Measurements from ENCODE around the gene MYMX.
"Not testable (repeated sequence)": the region's sequence is repeated elsewhere in the genome, so short reads cannot be mapped to it uniquely, and the experiment has no call there.

MYMX gene

GRCh38 chr6:44225579-44226325 is 9.0 kb downstream of the MYMX start:
- no peaks in the 10 kb centered on the region for H3K36me3 Mint-ChIP-seq (ENCODE audit: insufficient read depth)
- no peaks in the 10 kb centered on the region for H3K27me3 Mint-ChIP-seq
- DNase-seq (no peak), ATAC-seq (replicated peaks) (no peak)
- no peak overlapping the region for H3K27ac Mint-ChIP-seq
- peaks cover 15 to 20% of the 10 kb centered on the region in 2 donors for H3K4me1 Mint-ChIP-seq (ENCODE audit: low read depth in 2 of 2)
- H3K9me3 Mint-ChIP-seq = no peaks in the 10 kb centered on the region
- H3K4me3 Mint-ChIP-seq = no peak overlapping the region

GRCh38 chr6:44226368-44227147 is 9.8 kb downstream of the MYMX start:
- no peak overlapping the region for H3K27ac Mint-ChIP-seq
- H3K9me3 Mint-ChIP-seq = no peaks in the 10 kb centered on the region
- no peak for ATAC-seq (replicated peaks)
- no peaks in the 10 kb centered on the region for H3K27me3 Mint-ChIP-seq
- no peak overlapping the region for H3K4me3 Mint-ChIP-seq
- H3K4me1 Mint-ChIP-seq (ENCODE audit: low read depth in 2 of 2) = peaks cover 15 to 19% of the 10 kb centered on the region in 2 donors
- H3K36me3 Mint-ChIP-seq (ENCODE audit: insufficient read depth) = no peaks in the 10 kb centered on the region
- no peak for DNase-seq

GRCh38 chr6:44227148-44227793 is 10.5 kb downstream of the MYMX start:
- peaks cover 15 to 16% of the 10 kb centered on the region in 2 donors for H3K4me1 Mint-ChIP-seq (ENCODE audit: low read depth in 2 of 2)
- DNase-seq = no peak
- ATAC-seq (replicated peaks) = no peak
- H3K27me3 Mint-ChIP-seq = no peaks in the 10 kb centered on the region
- H3K9me3 Mint-ChIP-seq = no peaks in the 10 kb centered on the region
- no peak overlapping the region for H3K4me3 Mint-ChIP-seq
- H3K27ac Mint-ChIP-seq = no peak overlapping the region
- no peaks in the 10 kb centered on the region for H3K36me3 Mint-ChIP-seq (ENCODE audit: insufficient read depth)

GRCh38 chr6:44228031-44228430 is 11.3 kb downstream of the MYMX start:
- Mint-ChIP-seq H3K36me3 (ENCODE audit: insufficient read depth) (no peaks in the 10 kb centered on the region), H3K4me1 (ENCODE audit: low read depth in 2 of 2) (peaks cover 9 to 10% of the 10 kb centered on the region in 2 donors), H3K4me3 (no peak overlapping the region), H3K9me3 (no peaks in the 10 kb centered on the region), H3K27ac (no peak overlapping the region), H3K27me3 (no peaks in the 10 kb centered on the region)
- DNase-seq (no peak), ATAC-seq (replicated peaks) (no peak)

GRCh38 chr6:44228433-44228832 is 11.7 kb downstream of the MYMX start:
- Mint-ChIP-seq H3K9me3 (no peaks in the 10 kb centered on the region), H3K4me3 (no peak overlapping the region), H3K27me3 (no peaks in the 10 kb centered on the region), H3K27ac (no peak overlapping the region), H3K36me3 (ENCODE audit: insufficient read depth) (no peaks in the 10 kb centered on the region), H3K4me1 (ENCODE audit: low read depth in 2 of 2) (peaks cover 8 to 9% of the 10 kb centered on the region in 2 donors)
- ATAC-seq (replicated peaks) (no peak), DNase-seq (no peak)

- ATAC-seq (replicated peaks) = no peak
- no peaks in the 10 kb centered on the region for H3K9me3 Mint-ChIP-seq
- H3K27me3 Mint-ChIP-seq = no peaks in the 10 kb centered on the region
- H3K4me1 Mint-ChIP-seq (ENCODE audit: low read depth in 2 of 2) = peaks cover 8% of the 10 kb centered on the region in 2 donors
- H3K36me3 Mint-ChIP-seq (ENCODE audit: insufficient read depth) = no peaks in the 10 kb centered on the region
- no peak overlapping the region for H3K27ac Mint-ChIP-seq
- DNase-seq = no peak
- H3K4me3 Mint-ChIP-seq = no peak overlapping the region
Observed at GRCh38 chr6:44228836-44229235, 12.1 kb downstream of the MYMX start.

- Mint-ChIP-seq H3K4me3 (no peak overlapping the region), H3K4me1 (ENCODE audit: low read depth in 2 of 2) (peaks cover 1 to 3% of the 10 kb centered on the region in 2 donors), H3K27ac (no peak overlapping the region), H3K36me3 (ENCODE audit: insufficient read depth) (peaks cover 4% of the 10 kb centered on the region), H3K27me3 (no peaks in the 10 kb centered on the region), H3K9me3 (no peaks in the 10 kb centered on the region)
- no peak for ATAC-seq (replicated peaks)
- no peak for DNase-seq
Observed at GRCh38 chr6:44229376-44230033, 12.8 kb downstream of the MYMX start.

- H3K4me1 Mint-ChIP-seq (ENCODE audit: low read depth in 2 of 2) = no peaks in the 10 kb centered on the region
- no peaks in the 10 kb centered on the region for H3K9me3 Mint-ChIP-seq
Observed at GRCh38 chr6:44230034-44230675, 13.4 kb downstream of the MYMX start.

GRCh38 chr6:44231426-44231825 is 14.7 kb downstream of the MYMX start:
- H3K27me3 Mint-ChIP-seq; H3K4me3 Mint-ChIP-seq; ATAC-seq (replicated peaks); H3K4me1 Mint-ChIP-seq (ENCODE audit: low read depth in 2 of 2); DNase-seq; H3K27ac Mint-ChIP-seq; H3K9me3 Mint-ChIP-seq; H3K36me3 Mint-ChIP-seq (ENCODE audit: insufficient read depth): not testable (repeated sequence)

More at GRCh38 chr6:44230034-44230675, 13.4 kb downstream of the MYMX start:
- Mint-ChIP-seq H3K27ac (no peak overlapping the region), H3K27me3 (no peaks in the 10 kb centered on the region), H3K4me3 (no peak overlapping the region), H3K36me3 (ENCODE audit: insufficient read depth) (peaks cover 4% of the 10 kb centered on the region)
- DNase-seq = no peak
- ATAC-seq (replicated peaks) = no peak

GRCh38 chr6:44232676-44233566 is 16.2 kb downstream of the MYMX start:
- DNase-seq (no peak), ATAC-seq (replicated peaks) (no peak)
- Mint-ChIP-seq H3K27ac (peak overlapping the region in 1 of 2 donors; percentile 46), H3K4me1 (ENCODE audit: low read depth in 2 of 2) (peaks cover 7% of the 10 kb centered on the region in 2 donors), H3K9me3 (no peaks in the 10 kb centered on the region), H3K4me3 (no peak overlapping the region), H3K36me3 (ENCODE audit: insufficient read depth) (peaks cover 4% of the 10 kb centered on the region), H3K27me3 (no peaks in the 10 kb centered on the region)

- ATAC-seq (replicated peaks) (no peak), DNase-seq (no peak)
- Mint-ChIP-seq H3K36me3 (ENCODE audit: insufficient read depth) (peaks cover 4% of the 10 kb centered on the region), H3K4me1 (ENCODE audit: low read depth in 2 of 2) (peaks cover 10 to 11% of the 10 kb centered on the region in 2 donors), H3K27me3 (no peaks in the 10 kb centered on the region), H3K27ac (peak overlapping the region in 1 of 2 donors; percentile 46), H3K9me3 (no peaks in the 10 kb centered on the region), H3K4me3 (no peak overlapping the region)
Observed at GRCh38 chr6:44233567-44234100, 16.9 kb downstream of the MYMX start.

Measured in effector memory CD8-positive, alpha-beta T cell (primary cell).